ENCODE data around the gene ZBTB34. TPM values are rescaled to one million over a fixed set of nuclear protein-coding genes. Genes with fewer than 3 reads are reported as not detected.
A peak's percentile ranks its signal among the peaks of the same experiment; 100 is the strongest.

ZBTB34 gene
- polyA plus RNA-seq, 10 donors, result 9.1 to 14.5 (median 12.2) TPM

DNA sequence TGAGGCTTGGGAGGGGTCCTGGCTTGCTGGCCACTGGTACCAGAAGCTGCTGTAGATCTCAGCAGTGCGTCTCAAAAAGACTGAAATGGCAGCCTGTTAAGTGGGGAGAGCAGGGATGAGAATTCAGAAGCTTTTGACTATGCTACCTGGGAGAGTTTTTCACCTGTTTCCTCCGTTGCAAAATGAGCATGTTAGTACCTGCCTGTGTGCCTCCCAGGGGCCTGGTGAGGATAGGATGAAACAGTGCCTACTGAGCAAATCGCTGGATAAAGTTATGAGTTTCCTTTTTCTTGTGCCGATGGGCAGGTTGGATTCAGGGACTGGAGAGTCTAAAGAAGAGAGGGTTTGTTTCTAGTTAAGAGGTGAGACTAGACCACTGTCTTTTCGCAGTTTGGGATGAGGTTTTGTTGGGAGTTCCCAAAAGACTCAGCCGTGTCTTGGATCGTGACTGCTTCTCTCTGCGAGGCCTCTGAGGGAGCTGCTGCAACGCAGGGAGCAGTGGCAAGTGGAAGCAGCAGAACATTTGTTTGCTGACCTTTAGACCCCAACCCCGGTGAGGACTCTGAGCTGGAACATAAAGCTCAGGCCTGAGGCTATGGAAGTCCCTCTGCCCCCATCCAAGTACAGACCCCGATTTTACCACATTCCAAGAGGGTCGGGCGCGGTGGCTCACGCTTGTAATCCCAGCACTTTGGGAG is 55.6 kb downstream of the ZBTB34 start:
- DNase-seq, result no peak

DNA sequence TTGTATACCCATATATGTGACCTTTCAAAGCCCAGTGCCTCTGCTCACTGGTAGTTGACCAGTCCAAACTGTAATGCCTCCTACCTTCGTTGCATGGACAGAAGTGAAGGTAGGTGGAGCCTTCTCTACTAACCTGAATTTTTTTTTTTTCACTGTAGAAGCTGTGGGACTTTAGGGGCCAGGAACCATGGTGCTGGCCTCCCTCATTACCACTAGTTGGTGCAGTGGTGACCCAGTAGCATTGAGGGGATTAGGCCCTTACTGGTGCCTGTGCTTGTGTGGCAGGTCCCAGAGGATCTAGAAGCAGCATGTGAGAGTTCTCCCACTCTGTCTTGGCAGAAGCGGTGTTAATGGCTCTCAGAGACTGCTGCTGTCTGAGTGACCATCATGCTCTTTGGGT is 56.5 kb downstream of the ZBTB34 start:
- no peak for DNase-seq

DNA sequence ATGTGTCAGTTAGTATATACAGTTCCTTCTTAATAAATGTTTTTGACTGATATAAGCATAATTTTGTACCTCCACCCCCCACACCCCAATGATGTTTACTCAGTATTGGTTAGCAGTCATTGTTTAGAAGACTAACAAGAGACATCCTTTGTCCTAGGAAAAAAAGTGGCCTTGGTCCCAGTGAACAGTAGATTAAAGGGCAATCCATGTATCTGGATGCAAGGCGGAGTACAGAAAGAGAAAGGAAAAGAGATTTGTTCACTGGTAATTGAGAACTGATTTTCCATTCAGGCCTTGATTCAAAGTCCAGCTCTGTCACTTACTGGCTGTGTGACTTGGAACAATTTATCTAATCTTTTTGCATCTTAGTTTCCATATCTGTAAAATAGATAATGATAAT is 58.8 kb downstream of the ZBTB34 start:
- DNase-seq, result peak in 1 of 3 donors; percentile 11

DNA sequence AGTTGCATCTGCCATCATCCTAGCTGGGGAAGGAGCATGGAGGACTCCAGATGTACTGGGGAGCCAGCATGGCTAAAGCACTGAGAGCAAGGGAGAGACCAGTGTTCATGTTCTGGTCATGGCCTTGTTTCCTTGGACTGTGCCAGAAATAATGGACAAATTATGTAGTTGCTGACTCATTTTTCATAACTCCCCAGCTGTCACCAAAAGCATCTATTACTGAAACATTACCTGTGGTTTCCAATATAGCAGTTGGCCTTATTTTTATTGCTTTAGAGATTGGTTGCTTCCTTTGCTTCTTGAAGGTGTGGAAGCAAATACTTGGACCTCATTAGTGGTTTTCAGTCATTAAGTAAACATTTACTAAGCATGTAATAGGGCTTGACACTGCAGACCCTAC is 65.4 kb downstream of the ZBTB34 start:
- DNase-seq, result no peak

DNA sequence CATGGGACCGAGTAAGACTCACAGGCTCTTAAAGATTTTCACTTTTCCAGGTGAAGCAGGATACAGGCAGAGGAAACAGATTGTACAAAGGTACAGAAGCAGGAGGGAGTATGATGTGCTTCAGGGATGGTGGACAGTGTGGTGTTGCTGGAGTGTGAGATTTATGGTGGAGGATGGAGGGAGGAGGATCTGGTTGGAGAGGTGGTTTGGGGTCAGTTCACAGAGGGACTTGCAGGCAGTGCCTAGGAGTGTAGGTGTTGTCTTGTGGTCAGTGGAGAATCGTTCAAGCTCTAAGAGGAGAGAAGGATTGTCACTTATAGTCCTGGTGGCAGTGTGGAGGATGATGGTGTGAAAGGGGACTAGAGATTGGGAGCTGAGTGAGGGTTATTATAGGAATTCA is 65.9 kb downstream of the ZBTB34 start:
- DNase-seq, result no peak

DNA sequence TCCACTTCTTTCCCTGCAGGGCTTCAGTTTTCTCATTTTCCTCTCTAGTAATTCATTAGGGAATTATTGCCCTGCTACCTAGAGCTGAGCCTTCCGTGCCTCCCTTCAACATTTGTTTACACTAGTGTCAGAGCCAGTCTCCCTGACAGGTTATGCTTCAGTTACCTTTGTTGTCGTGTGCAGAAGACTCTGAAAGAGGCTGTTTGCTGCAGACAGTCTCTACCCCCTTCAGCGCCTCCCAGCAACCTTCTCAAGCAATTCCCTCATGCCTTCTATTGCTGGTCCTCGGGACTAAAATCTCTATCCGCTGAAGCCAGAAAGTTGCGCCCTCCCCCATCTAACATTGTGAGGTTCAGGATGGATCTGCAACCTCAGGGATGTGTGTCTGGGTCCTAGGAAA is 67.0 kb downstream of the ZBTB34 start:
- DNase-seq, result no peak

DNA sequence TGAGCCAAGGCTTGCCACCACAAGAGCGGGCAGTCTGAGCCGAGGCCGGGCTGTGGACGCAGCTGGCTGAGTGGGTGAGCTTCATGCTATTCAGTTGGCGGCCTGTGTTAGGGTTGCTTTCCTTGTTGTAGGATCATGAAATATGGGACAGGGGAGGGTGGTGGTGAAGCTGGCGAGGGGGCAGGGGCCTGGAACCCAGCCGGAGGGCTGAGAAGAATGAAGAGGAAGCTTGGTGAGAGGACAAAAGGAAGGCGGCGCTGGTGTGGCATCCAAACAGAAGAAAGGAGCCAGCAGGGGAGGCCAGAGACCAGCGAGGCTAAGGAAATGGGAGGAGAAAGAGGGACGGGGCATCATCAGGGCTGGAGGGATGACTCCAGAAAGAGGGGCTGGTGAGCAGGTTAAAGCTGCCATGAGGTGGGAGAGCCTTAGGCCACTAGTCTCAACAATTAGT is 72.5 kb downstream of the ZBTB34 start:
- DNase-seq, result no peak

DNA sequence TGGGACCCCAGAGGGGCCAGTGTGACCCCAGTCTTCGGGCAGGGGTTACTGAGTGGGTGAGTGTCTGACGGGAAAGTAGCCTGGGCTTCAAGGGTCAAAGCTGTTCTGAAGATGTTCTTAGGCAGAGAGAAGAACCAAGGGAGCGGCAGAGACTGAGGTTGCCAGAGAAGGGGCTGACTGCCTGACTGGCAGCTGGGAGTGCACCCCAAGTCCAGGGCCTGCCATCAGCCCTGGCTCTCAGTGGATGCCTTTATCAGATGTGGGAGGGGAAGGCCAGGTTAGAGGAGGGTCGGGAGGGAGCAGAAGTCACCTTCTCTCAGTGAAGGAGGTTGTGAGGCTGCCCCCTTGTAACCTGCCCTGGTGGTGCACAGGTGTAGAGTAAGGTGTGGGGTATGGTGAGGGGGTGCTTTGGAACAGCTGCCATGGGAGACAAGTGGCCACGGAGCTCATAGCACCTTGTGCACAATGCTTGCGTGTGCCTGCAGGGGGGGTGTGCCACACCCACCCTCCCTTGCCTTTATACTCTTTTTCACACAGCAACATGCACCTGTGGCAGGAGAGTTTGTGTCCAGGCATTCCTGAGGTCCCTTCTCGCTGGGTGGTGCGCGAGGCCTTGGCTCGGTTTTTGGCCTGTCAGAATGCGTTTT is 73.0 kb downstream of the ZBTB34 start:
- no peak for DNase-seq

DNA sequence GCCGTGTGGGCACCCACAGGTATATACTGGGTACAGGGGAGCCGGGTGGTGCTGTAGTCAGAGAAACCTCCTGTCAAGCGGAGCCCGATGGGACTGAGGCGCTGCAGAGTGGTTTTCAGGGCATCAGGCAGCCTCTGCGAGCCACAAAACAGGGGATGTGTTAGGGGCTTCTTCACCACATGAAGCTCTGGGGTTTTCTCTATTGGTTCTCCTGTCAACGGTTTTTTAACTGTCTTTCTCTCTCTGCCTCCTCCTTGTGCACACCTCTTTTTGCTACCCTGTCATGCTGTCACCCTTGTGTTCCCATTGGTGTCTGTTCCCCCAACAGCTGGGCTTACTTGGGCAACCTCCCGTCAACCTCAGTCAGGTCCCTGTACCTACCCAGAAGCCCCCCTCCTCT is 74.0 kb downstream of the ZBTB34 start:
- DNase-seq, result no peak

Other genes with a start within 250 kb of the ZBTB34 start
- gene LMX1B, start 246.7 kb upstream of the ZBTB34 start, polyA plus RNA-seq (ENCODE audit: insufficient read length in 10 of 10), result 1 to 10 TPM in 2 of 10 donors, under 1 TPM in 8; 0.10 to 1.8 (median 0.25) TPM
- gene ZBTB43, start 55.6 kb upstream of the ZBTB34 start, polyA plus RNA-seq (ENCODE audit: insufficient read length in 10 of 10), result 10 to 100 TPM; 11.2 to 22.8 (median 13.4) TPM
- gene RALGPS1, start 54.1 kb downstream of the ZBTB34 start, polyA plus RNA-seq (ENCODE audit: insufficient read length in 10 of 10), result 10 to 100 TPM in 1 of 10 donors, 1 to 10 TPM in 9; 4.6 to 11.4 (median 7.5) TPM

Measured in muscle of back (tissue), 11 donors.